Endodermal cell (in vitro differentiated cells): Measurements from ENCODE around the gene BTN2A1. TPM values are rescaled to one million over a fixed set of nuclear protein-coding genes. Genes with fewer than 3 reads are reported as not detected.

Experiments used
- DNase-seq: peaks from one replicate; pipeline ENCODE4 v3.0.0-alpha.2; 2017
- H3K27ac ChIP-seq: 2 replicates; pipeline ENCODE4 v1.5.1; 2013; ENCODE audit warnings: mild to moderate bottlenecking, low read depth, low read length, moderate library complexity
- H3K27me3 ChIP-seq: 2 replicates; pipeline ENCODE4 v1.6.1; 2013; ENCODE audit warnings: mild to moderate bottlenecking, low read length, moderate library complexity; ENCODE audit not compliant: insufficient read depth, control insufficient read depth, poor library complexity, severe bottlenecking
- H3K36me3 ChIP-seq: 2 replicates; pipeline ENCODE4 v1.7.0; 2013; ENCODE audit warnings: mild to moderate bottlenecking, low read length, moderate library complexity; ENCODE audit not compliant: control insufficient read depth, insufficient read depth
- H3K4me1 ChIP-seq: one replicate; pipeline ENCODE4 v1.7.0; 2013; ENCODE audit warnings: low read length; ENCODE audit not compliant: control insufficient read depth, insufficient read depth
- H3K4me3 ChIP-seq: 2 replicates; pipeline ENCODE4 v1.5.1; 2013; ENCODE audit warnings: mild to moderate bottlenecking, low read length, moderate library complexity
- H3K9ac ChIP-seq: 2 replicates; pipeline ENCODE4 v1.6.1; 2013; ENCODE audit warnings: mild to moderate bottlenecking, low read length, moderate library complexity; ENCODE audit not compliant: poor library complexity, severe bottlenecking; ENCODE audit errors: extremely low read depth
- H3K9me3 ChIP-seq: 2 replicates; pipeline ENCODE4 v1.6.1; 2013; ENCODE audit warnings: mild to moderate bottlenecking, low read length, moderate library complexity; ENCODE audit not compliant: control insufficient read depth
- H3K27ac Mint-ChIP-seq: 2 replicates; pipeline ENCODE4 v1.8.0; 2020; ENCODE audit warnings: mixed read lengths
- H3K27me3 Mint-ChIP-seq: 2 replicates; pipeline ENCODE4 v1.8.0; 2021; ENCODE audit warnings: mild to moderate bottlenecking, mixed read lengths; ENCODE audit not compliant: insufficient read depth
- H3K36me3 Mint-ChIP-seq: 2 replicates; pipeline ENCODE4 v1.8.0; 2020; ENCODE audit warnings: low read depth, mixed read lengths
- H3K4me1 Mint-ChIP-seq: 2 replicates; pipeline ENCODE4 v1.8.0; 2020; ENCODE audit warnings: mixed read lengths
- H3K4me3 Mint-ChIP-seq: 2 replicates; pipeline ENCODE4 v1.8.0; 2020; ENCODE audit warnings: mild to moderate bottlenecking, moderate library complexity, mixed read lengths
- H3K9me3 Mint-ChIP-seq: 2 replicates; pipeline ENCODE4 v1.8.0; 2020; ENCODE audit warnings: mild to moderate bottlenecking, mixed read lengths
- CTCF ChIP-seq: fragments of 200-600 bp; sonication (generic); conservative IDR thresholded peaks from 2 replicates; pipeline ENCODE4 v1.5.0; 2021; ENCODE audit warnings: antibody characterized with exemption, mild to moderate bottlenecking
- WGBS, 2 experiments: methylation state at CpG; one replicate each; pipeline versions ENCODE4 v1.1.5 to v1.1.7; 2013; ENCODE audit warnings: missing lambda C conversion rate in 2 of 2, mixed read lengths in 1 of 2; ENCODE audit not compliant: insufficient coverage in 1 of 2, insufficient read length in 1 of 2; 5-methylcytosine and 5-hydroxymethylcytosine counted together
- total RNA-seq, 2 donors: library from RNA; stranded (reverse); fragmentation: NEBNext Ultra II Directional in 1 of 2; extraction: Animal tissue kit (Norgen Biotek cat#: 25700) in 1 of 2; gene quantifications; 2 replicates in 1 of 2; 3 replicates in 1 of 2; pipeline ENCODE4 v1.2.1, GENCODE V29; 2021

BTN2A1 gene
- total RNA-seq, 2 donors from 2014 or later = 15.0 to 18.7 TPM

- H3K27ac ChIP-seq = no peak overlapping the region
- H3K9ac ChIP-seq = no peak overlapping the region
- no peak for DNase-seq
- H3K9me3 ChIP-seq = no peaks in the 10 kb centered on the region
- Mint-ChIP-seq H3K27me3 (no peaks in the 10 kb centered on the region), H3K4me1 (peaks cover 4% of the 10 kb centered on the region), H3K27ac (no peak overlapping the region), H3K36me3 (no peaks in the 10 kb centered on the region), H3K9me3 (no peaks in the 10 kb centered on the region), H3K4me3 (no peak overlapping the region)
- no peaks in the 10 kb centered on the region for H3K27me3 ChIP-seq
- WGBS, 2 experiments = 80 to 88% methylated on average over 6 to 9 of the region's 9 CpGs
- no peaks in the 10 kb centered on the region for H3K36me3 ChIP-seq
- peaks cover 2% of the 10 kb centered on the region for H3K4me1 ChIP-seq
- no peak overlapping the region for H3K4me3 ChIP-seq
- no peak for TF ChIP-seq CTCF
These were observed 59.0 kb downstream of the BTN2A1 start for GRCh38 chr6:26516481-26517427.

Other genes with a start within 250 kb of the BTN2A1 start
- 1 to 10 TPM; 2.1 to 3.6 TPM for gene BTN3A2, start 92.8 kb upstream of the BTN2A1 start, total RNA-seq
- gene BTN2A2, start 74.8 kb upstream of the BTN2A1 start, total RNA-seq = 10 to 100 TPM; 11.3 to 23.5 TPM
- gene BTN3A1, start 55.7 kb upstream of the BTN2A1 start, total RNA-seq = 1 to 10 TPM; 1.9 to 2.0 TPM
- gene BTN3A3, start 17.5 kb upstream of the BTN2A1 start, total RNA-seq = 1 to 10 TPM; 1.3 to 3.9 TPM
- under 1 TPM in 1 of 2 donors, not detected in 1; 0.11 TPM for gene BTN1A1, start 42.3 kb downstream of the BTN2A1 start, total RNA-seq
- 10 to 100 TPM; 48.8 to 79.8 TPM for gene HMGN4, start 80.4 kb downstream of the BTN2A1 start, total RNA-seq
- 10 to 100 TPM; 19.7 to 22.6 TPM for gene ABT1, start 139.0 kb downstream of the BTN2A1 start, total RNA-seq
- gene ZNF322, start 201.8 kb downstream of the BTN2A1 start, total RNA-seq = 10 to 100 TPM; 42.5 to 59.9 TPM